CD4-positive, alpha-beta T cell (primary cell): ENCODE measurements around the gene RPS19. TPM values are rescaled to one million over a fixed set of nuclear protein-coding genes. Genes with fewer than 3 reads are reported as not detected.

Experiments
- ATAC-seq: fragments of 200-7000 bp; cut with Tn5 transposase; one replicate; pipeline ENCODE4 v1.10.0; 2022; ENCODE audit warnings: mild to moderate bottlenecking; ENCODE audit not compliant: poor library complexity
- CTCF ChIA-PET: fragments of 350-600 bp; sonication (Branson Sonifier 250); formaldehyde crosslinking; loops from one replicate; lab custom pipeline; 2021; ENCODE audit warnings: antibody characterized with exemption, inconsistent platforms; lab: Charles Lee
- POLR2A ChIA-PET: fragments of 350-600 bp; sonication (Branson Sonifier 250); formaldehyde crosslinking; loops from one replicate; lab custom pipeline; 2021; ENCODE audit warnings: antibody characterized with exemption, inconsistent platforms; lab: Charles Lee
- DNase-seq, 14 experiments: peaks; one replicate each; pipeline ENCODE4 v3.0.0-alpha.2; 2013 to 2020; ENCODE audit warnings: mixed read lengths in 2 of 14
- H3K27ac ChIP-seq, 2 donors: one replicate each; pipeline versions ENCODE4 v1.5.1 to v1.7.0; 2013; ENCODE audit warnings: low read length in 2 of 2, low read depth in 1 of 2, mild to moderate bottlenecking in 1 of 2
- H3K27me3 ChIP-seq, 2 experiments: 1 replicate in 1 of 2; 2 replicates in 1 of 2; pipeline versions ENCODE4 v1.6.1 to v1.7.0; 2013; ENCODE audit warnings: low read length in 2 of 2, control low read depth in 1 of 2, mild to moderate bottlenecking in 1 of 2, moderate library complexity in 1 of 2; ENCODE audit not compliant: insufficient read depth in 2 of 2, control insufficient read depth in 1 of 2
- H3K36me3 ChIP-seq: one replicate; pipeline ENCODE4 v1.6.1; 2013; ENCODE audit warnings: low read length, control low read depth; ENCODE audit not compliant: insufficient read depth
- H3K4me1 ChIP-seq: one replicate; pipeline ENCODE4 v1.6.1; 2013; ENCODE audit warnings: low read length, control low read depth; ENCODE audit not compliant: insufficient read depth
- H3K4me3 ChIP-seq: one replicate; pipeline ENCODE4 v1.5.1; 2013; ENCODE audit warnings: mild to moderate bottlenecking, low read length, moderate library complexity
- H3K9me3 ChIP-seq, 2 experiments: 1 replicate in 1 of 2; 2 replicates in 1 of 2; pipeline versions ENCODE4 v1.6.1 to v1.7.0; 2013; ENCODE audit warnings: low read length in 2 of 2, mild to moderate bottlenecking in 2 of 2, control low read depth in 1 of 2, moderate library complexity in 1 of 2; ENCODE audit not compliant: control insufficient read depth in 1 of 2, insufficient read depth in 1 of 2
- H3K27ac Mint-ChIP-seq: one replicate; pipeline ENCODE4 v1.8.0; 2020; ENCODE audit warnings: mixed read lengths
- H3K27me3 Mint-ChIP-seq: one replicate; pipeline ENCODE4 v1.8.0; 2021; ENCODE audit warnings: mixed read lengths
- H3K36me3 Mint-ChIP-seq: one replicate; pipeline ENCODE4 v1.8.0; 2021; ENCODE audit warnings: low read depth, mixed read lengths
- H3K4me1 Mint-ChIP-seq: one replicate; pipeline ENCODE4 v1.8.0; 2021; ENCODE audit warnings: low read depth, mixed read lengths
- H3K4me3 Mint-ChIP-seq: one replicate; pipeline ENCODE4 v1.8.0; 2020; ENCODE audit warnings: mild to moderate bottlenecking, mixed read lengths
- H3K9me3 Mint-ChIP-seq: one replicate; pipeline ENCODE4 v1.8.0; 2020; ENCODE audit warnings: mixed read lengths
- CTCF ChIP-seq: fragments of 200-600 bp; IDR thresholded peaks from one replicate; pipeline ENCODE4 v1.8.0; 2022; ENCODE audit warnings: antibody characterized with exemption, mild to moderate bottlenecking
- intact Hi-C, 2 experiments: fragments of 100-400 bp; cut with DNase I in 1 of 2; cut with micrococcal nuclease in 1 of 2; formaldehyde crosslinking; loops; one replicate each; pipeline versions ENCODE4 v1.15.1 to v1.9.0; 2023 to 2025; cut with DNase I, micrococcal nuclease
- polyA plus RNA-seq, 2 donors: library from polyadenylated mRNA; unstranded; fragments of 120-200 nt; gene quantifications; one replicate each; pipeline ENCODE4 v1.2.1, GENCODE V29; 2013
- total RNA-seq, 174 experiments: library from RNA in 2 of 174; stranded (reverse) in 2 of 174; gene quantifications; one replicate each; pipeline ENCODE4 v1.2.3 and lab custom pipeline; 2021 to 2026

The RPS19 gene
- total RNA-seq = 1,000 to 10,000 TPM; 3,668 to 3,697 TPM
- polyA plus RNA-seq (2013, experiment 1 of 2) = 5,664 TPM
- 5,126 TPM for polyA plus RNA-seq (2013, experiment 2 of 2)
- total RNA-seq (lab: John Stamatoyannopoulos, UW) = 628 to 1,879 (median 1,043) reads per million in 172 experiments

GRCh38 chr19:41859618-41860418 lies at the start of gene RPS19:
Gene RPS19 (plus strand): TSS chr19:41860255. CDS start chr19:41860775, 520 bp downstream.
- Histone ChIP-seq H3K27me3 (no peaks in the 10 kb centered on the region), H3K36me3 (peaks cover 36% of the 10 kb centered on the region), H3K27ac (peak within 1 kb of the TSS; percentile 89 to 98), H3K9me3 (no peaks in the 10 kb centered on the region), H3K4me3 (peak within 1 kb of the TSS; percentile 74), H3K4me1 (peaks cover 49% of the 10 kb centered on the region)
- H3K36me3 Mint-ChIP-seq = peaks cover 50% of the 10 kb centered on the region
- no peaks in the 10 kb centered on the region for H3K9me3 Mint-ChIP-seq
- peaks cover 48% of the 10 kb centered on the region for H3K4me1 Mint-ChIP-seq
- intact Hi-C loops = loop anchor here (1.0 to 5.0 kb wide), 10 partner anchors 13 to 467 kb away; partner anchors contain the start of genes MEGF8 (in 1 of the 2), RABAC1 (in 1 of the 2) and ZNF574 (in 1 of the 2)
- ChIA-PET CTCF (interaction anchor here (0.7 to 3.2 kb wide), 21 partner anchors 8 to 560 kb away, joined by 3 to 59 read pairs (median 5); partner anchors contain the start of genes ARHGEF1 and RABAC1), POLR2A (interaction anchor here (0.6 to 3.2 kb wide), 30 partner anchors 12 to 597 kb away, joined by 3 to 184 read pairs (median 4); partner anchors contain the start of genes ARHGEF1, DMAC2, ERFL and HNRNPUL1)
- ATAC-seq (peak; percentile 85), DNase-seq (peak; percentile 95 to 99 (median 98))
- peak within 1 kb of the TSS; percentile 86 for H3K27ac Mint-ChIP-seq
- H3K4me3 Mint-ChIP-seq = peak within 1 kb of the TSS; percentile 87
- H3K27me3 Mint-ChIP-seq = no peaks in the 10 kb centered on the region
- peak; percentile 84 for TF ChIP-seq CTCF

- Mint-ChIP-seq H3K27ac (no peak overlapping the region), H3K27me3 (peaks cover 14% of the 10 kb centered on the region), H3K4me1 (peaks cover 9% of the 10 kb centered on the region), H3K36me3 (no peaks in the 10 kb centered on the region), H3K4me3 (no peak overlapping the region), H3K9me3 (no peaks in the 10 kb centered on the region)
- TF ChIP-seq CTCF = no peak
- Histone ChIP-seq H3K4me1 (peaks cover 12% of the 10 kb centered on the region), H3K36me3 (no peaks in the 10 kb centered on the region), H3K27ac (no peak overlapping the region), H3K9me3 (no peaks in the 10 kb centered on the region), H3K27me3 (peaks cover 6 to 16% of the 10 kb centered on the region in 2 experiments), H3K4me3 (no peak overlapping the region)
- intact Hi-C loops = no loop called here
- DNase-seq = no peak
- no peak for ATAC-seq
- CTCF ChIA-PET = no interaction called here
- POLR2A ChIA-PET = no interaction called here
These were observed 49.8 kb upstream of the RPS19 start for GRCh38 chr19:41810301-41810700.

- no peak for ATAC-seq
- H3K27me3 ChIP-seq = peaks cover 4 to 16% of the 10 kb centered on the region in 2 experiments
- Mint-ChIP-seq H3K4me3 (no peak overlapping the region), H3K4me1 (peaks cover 12% of the 10 kb centered on the region), H3K36me3 (no peaks in the 10 kb centered on the region), H3K9me3 (no peaks in the 10 kb centered on the region), H3K27ac (no peak overlapping the region), H3K27me3 (peaks cover 14% of the 10 kb centered on the region)
- no peaks in the 10 kb centered on the region for H3K9me3 ChIP-seq
- ChIA-PET CTCF (no interaction called here), POLR2A (no interaction called here)
- peaks cover 12% of the 10 kb centered on the region for H3K4me1 ChIP-seq
- no peak overlapping the region for H3K27ac ChIP-seq
- intact Hi-C loops = no loop called here
- H3K4me3 ChIP-seq = no peak overlapping the region
- TF ChIP-seq CTCF = no peak
- DNase-seq = peak in 2 of 14 experiments; percentile 56 to 57
- H3K36me3 ChIP-seq = no peaks in the 10 kb centered on the region
These were observed 49.0 kb upstream of the RPS19 start for GRCh38 chr19:41811036-41811435.
